ENCODE measurements around the gene SKIC8. TPM values are rescaled to one million over a fixed set of nuclear protein-coding genes. Genes with fewer than 3 reads are reported as not detected.

The SKIC8 gene
- total RNA-seq, 1 experiment from 2014 or later: 44.5 TPM

GRCh38 chr15:78243058-78243457 is 56.4 kb downstream of the SKIC8 start:
- H3K27me3 ChIP-seq (ENCODE audit: insufficient read depth, low read depth): no peaks in the 10 kb centered on the region
- 0 out of 2 replicates have a peak, but pooled peaks cover 3% of the 10 kb centered on the region for H3K4me1 ChIP-seq (replicated peaks; ENCODE audit: insufficient read depth)
- CTCF ChIA-PET: interaction anchor here (0.7 to 1.0 kb wide), 4 partner anchors 12 to 338 kb away, joined by 3 to 8 read pairs (median 3); no protein-coding TSS in a partner anchor
- H3K79me2 ChIP-seq (ENCODE audit: low read depth): no peaks in the 10 kb centered on the region
- H3K9me2 ChIP-seq (ENCODE audit: insufficient read depth): no peaks in the 10 kb centered on the region
- no peak overlapping the region for H3K4me2 ChIP-seq
- no peaks in the 10 kb centered on the region for H3K36me3 ChIP-seq (ENCODE audit: low read depth)
- H3F3A ChIP-seq (ENCODE audit: insufficient read depth, low read depth): no peaks in the 10 kb centered on the region
- no peak for TF ChIP-seq EZH2 (IDR thresholded peaks at IDR 0.05; ENCODE audit: low read depth)
- no peak for TF ChIP-seq CTCF (conservative IDR thresholded peaks at IDR 0.05)
- no peaks in the 10 kb centered on the region for H3K9me3 ChIP-seq (ENCODE audit: insufficient read depth, low read depth)
- no peak for DNase-seq
- POLR2A ChIA-PET (ENCODE audit: unreplicated experiment): no interaction called here
- no peak overlapping the region for H2AFZ ChIP-seq
- H3K4me3 ChIP-seq: no peak overlapping the region
- H3K27ac ChIP-seq: no peak overlapping the region
- intact Hi-C loops (cut with micrococcal nuclease; ENCODE audit: unreplicated experiment): loop anchor here (10.0 kb wide), 1 partner anchor 182 kb away; no protein-coding TSS in a partner anchor
- H4K20me1 ChIP-seq (ENCODE audit: insufficient read depth): no peaks in the 10 kb centered on the region
- BruUV-seq (replicated peaks): no TSS peak

- H3K9me3 ChIP-seq (ENCODE audit: insufficient read depth, low read depth): no peaks in the 10 kb centered on the region
- H3K4me3 ChIP-seq: no peak overlapping the region
- H3F3A ChIP-seq (ENCODE audit: insufficient read depth, low read depth): no peaks in the 10 kb centered on the region
- H3K79me2 ChIP-seq (ENCODE audit: low read depth): no peaks in the 10 kb centered on the region
- H4K20me1 ChIP-seq (ENCODE audit: insufficient read depth): no peaks in the 10 kb centered on the region
- no peak overlapping the region for H3K4me2 ChIP-seq
- no peaks in the 10 kb centered on the region for H3K27me3 ChIP-seq (ENCODE audit: insufficient read depth, low read depth)
- H3K27ac ChIP-seq: no peak overlapping the region
- TF ChIP-seq EZH2 (IDR thresholded peaks at IDR 0.05; ENCODE audit: low read depth): no peak
- peak; percentile 46; the same call in 1 of the 2 replicates for TF ChIP-seq CTCF (conservative IDR thresholded peaks at IDR 0.05)
- intact Hi-C loops (cut with micrococcal nuclease; ENCODE audit: unreplicated experiment): loop anchor here (10.0 kb wide), 1 partner anchor 183 kb away; no protein-coding TSS in a partner anchor
- H3K9me2 ChIP-seq (ENCODE audit: insufficient read depth): no peaks in the 10 kb centered on the region
- H3K4me1 ChIP-seq (replicated peaks; ENCODE audit: insufficient read depth): 0 out of 2 replicates have a peak, but pooled peaks cover 3% of the 10 kb centered on the region
- no peak for DNase-seq
- ChIA-PET POLR2A (ENCODE audit: unreplicated experiment) (interaction anchor here (0.7 kb wide), 1 partner anchor 34 kb away, joined by 10 read pairs; no protein-coding TSS in a partner anchor), CTCF (interaction anchor here (0.7 to 4.0 kb wide), 3 partner anchors 46 to 337 kb away, joined by 3 to 17 read pairs (median 3); no protein-coding TSS in a partner anchor)
- BruUV-seq (replicated peaks): no TSS peak
- no peaks in the 10 kb centered on the region for H3K36me3 ChIP-seq (ENCODE audit: low read depth)
- H2AFZ ChIP-seq: no peak overlapping the region
Measured at GRCh38 chr15:78242128-78242527, 57.3 kb downstream of the SKIC8 start.

GRCh38 chr15:78241017-78241416 is 58.4 kb downstream of the SKIC8 start:
- H3K79me2 ChIP-seq (ENCODE audit: low read depth): no peaks in the 10 kb centered on the region
- TF ChIP-seq EZH2 (IDR thresholded peaks at IDR 0.05; ENCODE audit: low read depth): no peak
- peak; percentile 85 for TF ChIP-seq CTCF (conservative IDR thresholded peaks at IDR 0.05)
- H3K4me3 ChIP-seq: no peak overlapping the region
- ChIA-PET POLR2A (ENCODE audit: unreplicated experiment) (interaction anchor here (0.6 kb wide), 1 partner anchor 216 kb away, joined by 6 read pairs; no protein-coding TSS in a partner anchor), CTCF (interaction anchor here (0.5 to 4.0 kb wide), 8 partner anchors 10 to 129 kb away, joined by 3 to 17 read pairs (median 3); no protein-coding TSS in a partner anchor)
- no peaks in the 10 kb centered on the region for H4K20me1 ChIP-seq (ENCODE audit: insufficient read depth)
- H3K27ac ChIP-seq: no peak overlapping the region
- H3K36me3 ChIP-seq (ENCODE audit: low read depth): no peaks in the 10 kb centered on the region
- intact Hi-C loops (cut with micrococcal nuclease; ENCODE audit: unreplicated experiment): loop anchor here (1.0 to 10.0 kb wide), 7 partner anchors 46 to 282 kb away; partner anchors contain the start of gene CIB2
- no peaks in the 10 kb centered on the region for H3K9me3 ChIP-seq (ENCODE audit: insufficient read depth, low read depth)
- H3K9me2 ChIP-seq (ENCODE audit: insufficient read depth): no peaks in the 10 kb centered on the region
- 0 out of 2 replicates have a peak, but pooled peaks cover 3% of the 10 kb centered on the region for H3K4me1 ChIP-seq (replicated peaks; ENCODE audit: insufficient read depth)
- no peaks in the 10 kb centered on the region for H3F3A ChIP-seq (ENCODE audit: insufficient read depth, low read depth)
- H2AFZ ChIP-seq: no peak overlapping the region
- no TSS peak for BruUV-seq (replicated peaks)
- peak; percentile 43 to 86 for DNase-seq
- H3K27me3 ChIP-seq (ENCODE audit: insufficient read depth, low read depth): no peaks in the 10 kb centered on the region
- H3K4me2 ChIP-seq: no peak overlapping the region
